Mammary epithelial cell (primary cell): Measurements from ENCODE around the gene TRERF1.

Experiments used
- EZH2 ChIP-seq: IDR thresholded peaks from 2 replicates; pipeline ENCODE4 v1.6.1; 2012; ENCODE audit warnings: low read length, inconsistent platforms, borderline replicate concordance
- TF ChIP-seq, protein P1 (sequence below), 2 donors: IDR thresholded peaks in 1 of 2; conservative IDR thresholded peaks in 1 of 2; 2 replicates each; pipeline ENCODE4 v1.5.1; 2011 to 2012; ENCODE audit warnings: inconsistent platforms in 2 of 2, low read length in 2 of 2, mild to moderate bottlenecking in 2 of 2, control low read depth in 1 of 2, low read depth in 1 of 2; ENCODE audit not compliant: insufficient read depth in 1 of 2; ENCODE audit errors: extremely low read depth in 1 of 2

DNA sequence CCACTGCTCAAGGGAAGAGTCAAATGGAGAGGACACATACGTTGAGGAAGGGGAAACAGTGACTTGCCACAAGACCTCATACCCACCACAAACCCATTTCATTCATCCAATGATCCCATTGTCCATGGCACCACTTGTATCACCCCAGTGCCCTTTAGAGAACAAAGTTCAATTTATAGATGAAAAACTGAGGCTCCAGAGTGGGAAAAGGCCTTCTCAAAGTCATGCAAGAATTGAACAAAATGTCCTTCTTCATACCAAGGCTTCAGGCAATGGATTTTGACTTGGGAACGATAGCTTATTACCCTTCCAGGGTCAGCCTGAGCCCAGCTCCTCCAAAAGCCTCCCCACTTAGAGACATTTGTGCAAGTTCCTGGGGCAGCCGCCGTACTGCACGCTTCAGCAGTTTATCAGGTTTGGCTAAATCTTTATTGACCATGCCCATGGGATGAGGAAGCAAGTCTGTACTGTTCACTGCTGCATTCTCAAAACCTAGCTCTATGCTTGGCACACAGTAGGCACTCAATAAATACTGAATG lies 186.8 kb downstream of the TRERF1 start:
- TF ChIP-seq, protein P1, sequence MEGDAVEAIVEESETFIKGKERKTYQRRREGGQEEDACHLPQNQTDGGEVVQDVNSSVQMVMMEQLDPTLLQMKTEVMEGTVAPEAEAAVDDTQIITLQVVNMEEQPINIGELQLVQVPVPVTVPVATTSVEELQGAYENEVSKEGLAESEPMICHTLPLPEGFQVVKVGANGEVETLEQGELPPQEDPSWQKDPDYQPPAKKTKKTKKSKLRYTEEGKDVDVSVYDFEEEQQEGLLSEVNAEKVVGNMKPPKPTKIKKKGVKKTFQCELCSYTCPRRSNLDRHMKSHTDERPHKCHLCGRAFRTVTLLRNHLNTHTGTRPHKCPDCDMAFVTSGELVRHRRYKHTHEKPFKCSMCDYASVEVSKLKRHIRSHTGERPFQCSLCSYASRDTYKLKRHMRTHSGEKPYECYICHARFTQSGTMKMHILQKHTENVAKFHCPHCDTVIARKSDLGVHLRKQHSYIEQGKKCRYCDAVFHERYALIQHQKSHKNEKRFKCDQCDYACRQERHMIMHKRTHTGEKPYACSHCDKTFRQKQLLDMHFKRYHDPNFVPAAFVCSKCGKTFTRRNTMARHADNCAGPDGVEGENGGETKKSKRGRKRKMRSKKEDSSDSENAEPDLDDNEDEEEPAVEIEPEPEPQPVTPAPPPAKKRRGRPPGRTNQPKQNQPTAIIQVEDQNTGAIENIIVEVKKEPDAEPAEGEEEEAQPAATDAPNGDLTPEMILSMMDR (conservative IDR thresholded peaks at IDR 0.05 in 1 of 2, IDR thresholded peaks at IDR 0.05 in 1 of 2; ENCODE audit: extremely low read depth in 1 of 2, insufficient read depth in 1 of 2, low read depth in 1 of 2, low read length in 2 of 2), result no peak
- no peak for TF ChIP-seq EZH2
